ENCODE data around the gene DCLK1.

- TF ChIP-seq, protein P1, sequence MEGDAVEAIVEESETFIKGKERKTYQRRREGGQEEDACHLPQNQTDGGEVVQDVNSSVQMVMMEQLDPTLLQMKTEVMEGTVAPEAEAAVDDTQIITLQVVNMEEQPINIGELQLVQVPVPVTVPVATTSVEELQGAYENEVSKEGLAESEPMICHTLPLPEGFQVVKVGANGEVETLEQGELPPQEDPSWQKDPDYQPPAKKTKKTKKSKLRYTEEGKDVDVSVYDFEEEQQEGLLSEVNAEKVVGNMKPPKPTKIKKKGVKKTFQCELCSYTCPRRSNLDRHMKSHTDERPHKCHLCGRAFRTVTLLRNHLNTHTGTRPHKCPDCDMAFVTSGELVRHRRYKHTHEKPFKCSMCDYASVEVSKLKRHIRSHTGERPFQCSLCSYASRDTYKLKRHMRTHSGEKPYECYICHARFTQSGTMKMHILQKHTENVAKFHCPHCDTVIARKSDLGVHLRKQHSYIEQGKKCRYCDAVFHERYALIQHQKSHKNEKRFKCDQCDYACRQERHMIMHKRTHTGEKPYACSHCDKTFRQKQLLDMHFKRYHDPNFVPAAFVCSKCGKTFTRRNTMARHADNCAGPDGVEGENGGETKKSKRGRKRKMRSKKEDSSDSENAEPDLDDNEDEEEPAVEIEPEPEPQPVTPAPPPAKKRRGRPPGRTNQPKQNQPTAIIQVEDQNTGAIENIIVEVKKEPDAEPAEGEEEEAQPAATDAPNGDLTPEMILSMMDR (IDR thresholded peaks at IDR 0.05) = no peak
- TF ChIP-seq POLR2A (IDR thresholded peaks at IDR 0.05) (no peak), EP300 (IDR thresholded peaks at IDR 0.05) (no peak)
Measured at GRCh38 chr13:35903075-35903474, 228.1 kb downstream of the DCLK1 start.

All from tibial nerve (tissue), 4 donors.